Fibroblast of skin of back (primary cell): Measurements from ENCODE around the gene TPD52L2.
A peak's percentile ranks its signal among the peaks of the same experiment; 100 is the strongest.
"Not testable (repeated sequence)": the region's sequence is repeated elsewhere in the genome, so short reads cannot be mapped to it uniquely, and the experiment has no call there.

Source experiments
- DNase-seq: peaks from one replicate; pipeline ENCODE4 v3.0.0-alpha.2; 2013

TPD52L2 gene

DNA sequence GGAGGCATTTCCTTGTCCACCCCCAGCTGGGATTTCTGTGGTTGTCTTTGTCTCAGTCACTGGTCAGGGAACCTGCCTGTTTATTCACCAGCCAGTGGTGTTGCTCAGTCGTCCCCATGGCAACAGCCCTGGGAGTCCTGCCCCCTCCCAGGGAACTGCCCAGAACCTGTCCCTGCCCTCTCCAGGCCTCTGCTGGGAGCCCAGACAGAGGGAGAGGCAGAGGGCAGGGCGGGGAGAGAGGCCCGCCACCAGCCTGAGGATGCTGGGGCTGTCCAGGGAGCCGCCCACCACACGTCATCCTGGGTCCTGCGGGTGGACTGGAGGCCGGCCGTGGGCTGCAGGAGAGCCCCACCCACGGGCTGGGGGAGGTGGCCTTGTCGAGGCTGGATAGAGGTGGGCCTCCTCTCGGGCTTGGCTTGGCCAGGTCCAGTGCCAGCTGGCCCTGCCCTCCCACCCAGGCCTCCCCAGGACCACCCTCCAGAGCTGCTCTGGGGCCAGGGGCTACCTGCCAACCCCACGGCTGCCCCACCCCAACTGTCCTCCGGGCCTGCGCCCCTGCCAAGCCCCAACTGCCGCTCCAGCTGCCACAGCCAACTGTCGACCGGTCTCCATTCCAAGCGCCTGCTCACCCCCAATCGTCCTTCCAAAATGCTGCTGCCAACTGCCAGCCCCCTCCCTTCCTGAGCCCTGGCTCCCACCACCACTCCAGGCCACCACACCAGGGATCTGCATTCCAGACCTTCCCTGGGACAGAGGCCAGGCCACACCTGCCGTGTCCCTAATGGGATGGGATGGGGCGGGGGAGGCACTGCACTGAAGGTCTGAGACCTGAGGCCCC is 29.8 kb upstream of the TPD52L2 start:
- peak; percentile 96 for DNase-seq

- DNase-seq = no peak
Observed at GRCh38 chr20:63836458-63837344, 28.4 kb upstream of the TPD52L2 start.

DNA sequence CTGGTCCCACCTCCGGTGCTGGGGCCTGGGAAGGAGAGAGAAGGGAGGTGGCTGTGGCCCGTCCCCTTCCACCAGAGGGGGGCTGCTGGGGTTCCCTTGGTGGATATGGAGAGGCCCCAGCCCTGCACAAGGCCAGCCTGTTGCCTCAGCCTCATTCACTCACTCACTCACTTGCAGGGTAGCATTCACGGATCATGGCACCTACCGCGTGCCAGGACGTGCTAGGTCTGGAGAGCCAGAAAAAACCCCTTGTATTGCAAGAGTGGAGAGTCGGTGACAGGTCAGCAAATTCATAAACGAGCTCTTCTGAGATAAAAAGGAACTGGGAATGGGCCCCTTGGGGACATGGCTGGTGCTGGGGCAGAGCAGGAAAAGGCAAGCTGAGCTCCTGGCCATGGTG is 27.6 kb upstream of the TPD52L2 start:
- DNase-seq = no peak

- DNase-seq = no peak
Observed at GRCh38 chr20:63839620-63840019, 25.4 kb upstream of the TPD52L2 start.

GRCh38 chr20:63840405-63840828 is 24.7 kb upstream of the TPD52L2 start:
- DNase-seq = no peak

GRCh38 chr20:63842258-63842657 is 22.8 kb upstream of the TPD52L2 start:
- DNase-seq = no peak

- no peak for DNase-seq
Observed at GRCh38 chr20:63843222-63843621, 21.8 kb upstream of the TPD52L2 start.

- DNase-seq = no peak
Observed at GRCh38 chr20:63843778-63844177, 21.3 kb upstream of the TPD52L2 start.

DNA sequence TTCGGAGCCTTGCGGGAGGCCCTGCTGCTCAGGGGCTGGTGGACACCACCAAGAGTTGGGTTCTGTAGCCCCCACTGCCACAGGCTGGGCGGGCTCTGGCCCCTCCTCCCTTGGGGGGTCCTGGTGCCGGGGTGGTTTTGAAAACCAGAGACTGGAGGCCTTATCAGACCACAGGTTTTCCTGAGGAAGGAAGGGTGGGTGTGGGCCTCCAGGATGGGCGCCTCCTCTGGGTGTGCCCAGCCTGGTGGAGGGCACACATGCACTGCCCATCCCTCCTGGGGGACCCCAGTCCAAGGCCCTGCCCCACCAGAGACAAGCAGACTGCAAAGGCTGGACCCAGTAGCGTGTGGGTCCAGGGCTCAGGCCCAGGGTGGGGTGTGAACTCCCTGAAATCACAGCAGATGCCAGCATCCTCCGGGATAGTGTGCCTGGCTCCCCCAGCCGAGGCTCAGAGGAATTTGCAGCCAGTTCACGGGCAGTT is 20.5 kb upstream of the TPD52L2 start:
- DNase-seq = no peak

DNA sequence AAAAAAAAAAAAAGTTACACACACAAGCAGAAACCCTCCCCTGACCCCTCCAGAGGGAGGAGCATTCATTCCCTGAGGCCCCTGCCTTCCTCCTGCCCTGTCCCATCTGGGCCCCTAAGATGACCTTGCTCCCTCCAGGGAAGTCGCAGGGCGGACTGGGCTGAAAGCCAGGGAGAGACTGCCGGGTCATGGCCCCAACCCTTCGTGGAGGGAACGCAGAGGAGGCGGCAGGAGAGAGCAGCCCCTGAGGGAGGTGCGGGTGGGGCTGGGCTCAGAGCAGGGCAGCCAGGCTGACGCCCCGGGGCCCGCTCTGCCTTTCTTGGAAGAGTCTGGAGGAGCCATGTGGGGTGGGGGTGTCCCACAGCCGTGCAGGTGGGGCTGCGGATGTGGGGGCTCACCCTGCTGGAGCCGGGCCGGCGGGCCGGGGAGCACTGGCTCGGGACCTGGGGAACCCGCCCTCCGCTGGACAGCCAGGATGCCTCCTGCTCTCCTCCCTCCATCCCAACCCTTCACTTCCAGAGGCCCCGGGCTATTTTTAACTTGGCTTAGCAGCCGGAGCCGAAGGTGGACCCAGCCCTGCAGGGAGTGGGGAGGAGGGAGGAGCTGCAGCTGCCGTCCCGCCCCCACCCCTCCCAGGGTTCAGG is 18.8 kb upstream of the TPD52L2 start:
- DNase-seq = peak; percentile 23

GRCh38 chr20:63846888-63847236 is 18.2 kb upstream of the TPD52L2 start:
- DNase-seq = no peak

DNA sequence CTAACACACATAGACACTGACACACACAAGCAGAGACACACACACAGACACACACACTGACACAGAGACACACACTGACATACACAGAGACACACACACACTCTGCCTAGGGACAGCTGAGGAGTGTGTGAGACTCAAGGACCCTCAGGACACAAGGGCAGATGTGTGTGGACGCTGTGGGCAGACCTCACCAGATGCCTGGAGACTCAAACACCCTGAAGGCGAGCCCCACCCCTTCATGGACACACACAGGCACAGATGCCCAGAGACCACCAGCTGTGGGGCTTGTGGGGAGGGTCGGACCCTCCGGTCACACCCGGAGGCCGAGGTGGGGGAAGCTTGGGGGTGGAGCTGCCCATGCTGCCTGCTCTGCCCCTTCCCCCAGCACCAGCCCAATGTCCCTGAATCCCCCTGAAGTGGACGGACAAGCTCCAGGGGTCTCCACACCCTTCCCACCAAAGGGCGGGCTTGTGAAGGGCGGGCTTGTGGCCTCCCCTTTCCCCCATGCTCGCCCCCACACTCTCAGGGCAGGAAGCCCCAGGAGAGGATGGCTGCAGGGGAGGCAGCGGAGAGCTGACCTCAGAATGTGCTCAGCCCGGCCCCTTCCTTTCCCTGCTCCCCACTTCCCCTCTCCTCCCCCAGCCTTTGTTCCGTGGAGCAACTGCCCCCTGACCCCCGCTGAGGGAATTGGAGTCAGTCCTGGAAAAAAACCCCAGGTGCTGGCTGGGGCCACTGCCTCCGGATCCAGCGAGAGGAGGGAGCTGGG is 17.6 kb upstream of the TPD52L2 start:
- no peak for DNase-seq

DNA sequence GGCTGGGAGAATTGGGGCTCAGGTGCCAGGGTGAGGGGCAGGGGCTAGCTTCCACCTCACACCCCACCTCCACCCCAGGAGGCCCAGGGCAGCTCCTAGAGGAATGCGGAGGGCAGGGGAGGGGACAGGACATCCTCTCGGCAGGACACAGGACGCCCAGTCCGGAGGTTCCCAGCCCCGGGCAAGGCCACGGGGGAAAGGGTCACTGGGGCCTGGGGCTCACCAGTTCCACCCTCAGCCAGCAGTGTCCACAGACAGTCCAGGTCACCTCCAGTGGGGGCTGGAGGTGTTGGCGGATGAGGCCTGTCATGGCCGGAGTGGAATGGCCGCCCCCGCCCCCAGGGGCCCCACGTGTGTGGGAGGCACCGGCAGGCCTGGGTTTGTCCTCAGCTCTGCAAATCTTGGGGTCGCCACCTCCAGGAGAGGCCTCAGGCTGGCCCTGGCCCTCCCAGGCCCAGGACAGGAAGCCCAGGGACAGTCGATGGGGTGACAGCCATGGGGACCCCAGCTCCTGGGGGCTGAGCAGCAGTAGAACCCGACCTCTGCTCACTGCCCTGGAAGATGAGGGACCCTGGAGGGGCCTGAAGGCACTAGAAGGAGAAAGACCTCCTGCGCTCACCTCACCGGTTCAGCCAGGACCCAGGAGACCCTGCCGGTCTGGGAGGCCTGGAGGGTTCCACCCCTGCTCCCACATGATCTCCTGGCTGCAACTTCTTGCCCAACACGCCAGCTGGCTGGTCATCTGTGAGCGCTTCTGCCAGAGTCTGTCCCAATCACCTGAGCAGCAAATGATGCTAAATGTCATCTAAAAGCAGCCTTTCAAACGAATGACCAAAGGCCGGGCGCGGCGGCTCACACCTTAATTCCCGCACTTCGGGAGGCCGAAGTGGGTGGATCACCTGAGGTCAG is 16.8 kb upstream of the TPD52L2 start:
- no peak for DNase-seq

DNA sequence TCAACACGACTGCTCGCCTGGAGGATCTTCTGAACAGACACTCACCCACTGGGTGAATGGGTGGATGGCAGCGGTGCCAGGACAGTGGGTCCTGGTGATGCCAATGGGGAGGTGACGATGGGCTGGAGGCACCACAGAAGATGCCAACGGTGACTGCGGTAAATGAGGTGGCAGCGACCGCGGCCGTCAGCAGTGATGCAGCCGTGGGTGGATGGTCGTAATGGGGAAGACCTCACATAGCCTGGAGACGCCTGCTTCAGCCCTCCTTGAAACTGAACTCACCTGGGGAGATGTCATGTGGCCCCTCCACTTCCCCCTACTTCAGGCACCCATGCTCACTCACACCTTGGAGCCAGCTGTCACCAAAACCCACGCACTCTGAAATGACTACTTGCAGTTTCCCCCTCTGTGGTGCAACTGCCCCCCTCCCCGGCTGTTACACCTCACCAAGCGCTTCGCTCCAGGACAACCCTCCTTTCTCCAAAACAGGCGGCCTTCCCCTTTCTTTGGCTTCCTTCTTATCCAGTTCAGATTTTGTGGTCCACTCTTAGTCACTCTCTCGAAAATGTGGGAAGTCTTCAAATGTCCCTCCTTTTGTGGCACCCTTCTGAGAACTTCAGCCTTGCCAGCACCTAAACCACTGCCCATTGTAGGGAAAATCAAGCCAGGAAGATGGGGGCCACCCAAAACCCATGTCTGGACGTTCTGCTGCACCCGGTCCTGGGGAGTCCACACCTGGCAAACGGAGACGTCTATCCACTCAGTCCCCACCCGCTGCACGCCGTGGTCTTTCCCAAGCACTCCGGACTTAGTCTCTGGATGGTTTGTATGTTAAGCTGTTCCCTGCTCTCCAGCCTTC is 14.2 kb upstream of the TPD52L2 start:
- no peak for DNase-seq

DNA sequence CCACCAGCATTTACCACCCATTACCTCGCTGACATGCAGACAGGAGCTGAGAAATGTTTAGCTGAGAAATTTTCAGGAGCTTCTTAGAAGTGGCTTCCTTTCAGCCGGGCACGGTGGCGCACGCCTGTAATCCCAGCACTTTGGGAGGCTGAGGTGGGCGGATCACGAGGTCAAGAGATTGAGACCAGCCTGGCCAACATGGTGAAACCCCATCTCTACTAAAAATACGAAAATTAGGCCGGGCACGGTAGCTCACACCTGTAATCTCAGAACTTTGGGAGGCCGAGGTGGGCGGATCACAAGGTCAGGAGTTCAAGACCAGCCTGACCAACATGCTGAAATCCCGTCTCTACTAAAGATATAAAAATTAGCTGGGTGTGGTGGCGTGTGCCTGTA is 13.5 kb upstream of the TPD52L2 start:
- DNase-seq = not testable (repeated sequence)

GRCh38 chr20:63853733-63854068 is 11.4 kb upstream of the TPD52L2 start:
- not testable (repeated sequence) for DNase-seq

DNA sequence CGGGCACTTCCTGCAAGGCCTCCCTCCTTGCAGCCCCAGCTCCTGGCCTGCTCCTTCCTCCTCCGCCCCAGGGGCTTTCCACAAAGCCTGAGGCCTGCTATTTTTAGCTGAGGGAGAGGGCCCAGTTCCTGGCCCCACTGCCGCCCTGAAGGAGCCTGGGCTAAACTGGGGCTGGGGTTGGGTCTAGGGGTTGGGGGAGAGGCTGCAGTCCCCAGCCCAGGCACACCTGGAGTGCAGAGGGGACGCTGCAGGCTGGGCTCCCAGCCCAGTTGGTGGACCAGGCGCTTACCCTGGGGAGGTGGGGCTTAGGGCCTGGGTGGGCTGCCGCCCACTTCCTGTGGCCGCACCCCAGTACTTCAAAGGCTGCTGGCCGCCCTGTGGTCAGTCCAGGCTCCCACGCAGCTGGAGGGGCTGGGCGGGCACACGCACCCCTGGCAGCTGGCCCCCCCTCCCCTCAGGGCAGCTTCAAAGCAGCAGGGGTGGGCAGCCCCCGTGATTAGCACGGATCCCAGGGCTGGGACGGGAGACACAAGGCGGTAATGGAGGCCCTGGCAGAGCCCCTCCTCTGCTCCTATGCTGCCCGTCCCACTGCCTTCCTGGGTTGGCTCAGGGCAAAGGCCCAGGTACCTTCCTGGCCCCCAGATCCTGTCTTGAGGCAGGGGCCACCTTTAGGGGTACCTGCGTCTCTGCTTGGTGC is 10.9 kb upstream of the TPD52L2 start:
- DNase-seq = no peak

DNA sequence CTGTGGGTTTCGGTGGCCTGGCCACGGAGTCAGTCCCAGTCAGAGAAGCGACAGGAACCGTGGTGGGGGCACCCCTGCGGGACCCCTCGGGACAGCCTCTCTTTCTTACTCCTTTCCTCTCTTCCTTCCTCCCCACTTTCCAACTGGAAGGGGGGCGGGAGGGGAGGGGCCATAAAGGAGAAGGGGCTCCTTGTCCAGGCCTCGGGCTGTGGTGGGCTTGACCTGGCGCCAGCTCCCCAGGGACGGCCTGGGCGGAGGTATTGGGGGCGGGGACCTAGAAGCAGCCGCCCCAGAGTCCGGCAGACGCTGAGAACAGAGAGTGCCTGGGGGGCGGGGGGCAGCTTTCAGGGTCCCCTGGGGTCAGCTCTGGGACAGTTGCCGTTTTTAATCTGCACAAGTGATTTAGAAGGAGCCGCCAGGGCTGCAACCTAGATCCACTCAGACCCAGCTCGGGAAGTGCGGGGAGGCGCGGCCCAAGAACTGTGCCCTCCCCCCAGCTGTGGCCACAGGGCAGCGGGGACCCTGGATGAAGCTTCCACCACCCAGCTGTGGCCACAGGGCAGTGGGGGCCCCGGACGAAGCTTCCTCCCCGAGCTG is 10.2 kb upstream of the TPD52L2 start:
- DNase-seq = no peak
